ENCODE results near the gene TP63.

The TP63 gene

DNA sequence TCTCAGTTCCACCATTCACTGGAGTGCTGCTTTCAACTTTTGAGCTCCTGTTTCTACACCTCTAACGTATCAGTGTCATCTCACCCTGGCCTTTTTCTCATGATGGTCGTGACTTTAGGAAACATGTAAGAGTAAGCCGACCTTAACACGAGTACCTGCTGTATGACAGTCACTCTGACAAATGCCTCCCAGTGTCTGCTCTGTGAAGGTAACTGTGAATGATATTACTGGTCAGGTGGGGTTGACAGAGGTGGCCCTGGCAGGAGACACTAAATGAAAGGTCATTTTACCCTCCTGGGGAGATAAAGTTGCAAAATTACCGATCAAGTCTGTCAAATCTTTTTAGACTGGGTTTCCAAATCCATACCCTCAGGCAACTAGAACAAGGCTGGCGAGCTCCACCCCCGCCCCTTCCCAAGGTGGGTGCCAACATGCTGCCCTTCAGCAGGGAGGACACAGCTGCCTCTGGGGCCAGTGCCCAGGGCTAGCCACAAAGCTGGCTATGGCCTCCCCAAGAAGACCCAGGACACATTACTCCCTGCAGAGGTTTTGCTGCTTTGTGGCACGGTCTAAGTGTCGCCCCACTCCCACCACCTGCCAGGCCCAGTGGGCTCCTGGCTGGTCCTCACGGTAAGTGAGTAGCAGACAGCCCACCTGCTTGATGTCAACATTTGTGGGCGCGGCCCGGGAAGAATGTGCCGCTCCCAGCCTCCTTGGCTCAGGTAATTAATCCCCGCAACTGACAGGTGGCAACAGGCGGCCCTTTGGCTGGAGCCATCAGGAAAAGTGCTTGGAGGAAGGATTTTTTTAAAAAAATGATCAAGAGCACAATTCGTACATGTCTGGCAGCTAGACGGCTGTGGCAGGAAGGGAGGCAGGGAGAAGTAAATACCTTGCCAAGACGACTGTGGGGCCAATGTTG is 211.8 kb downstream of the TP63 start:
- DNase-seq (ENCODE audit: extremely low read depth in 1 of 2, low read depth in 1 of 2) = no peak

DNA sequence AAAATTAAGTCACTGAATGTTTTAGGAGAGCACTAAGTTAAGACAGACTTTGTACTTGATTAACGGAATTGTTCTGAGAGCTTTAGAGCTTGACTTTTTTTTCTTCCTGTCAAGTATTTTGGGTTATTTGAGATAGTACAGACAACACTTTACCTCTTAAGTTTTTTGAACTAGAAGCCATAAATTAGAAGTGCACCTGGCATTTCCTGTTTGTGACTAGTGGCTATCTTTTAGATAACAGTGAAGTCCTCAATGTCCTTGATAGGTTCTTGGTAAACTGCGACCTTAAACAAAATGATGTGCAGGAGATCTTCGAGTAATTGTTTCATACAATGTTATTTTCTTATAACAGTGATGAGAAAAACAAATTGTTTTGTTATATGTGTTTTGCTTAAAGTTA is 213.9 kb downstream of the TP63 start:
- DNase-seq (ENCODE audit: extremely low read depth in 1 of 2, low read depth in 1 of 2) = no peak

DNA sequence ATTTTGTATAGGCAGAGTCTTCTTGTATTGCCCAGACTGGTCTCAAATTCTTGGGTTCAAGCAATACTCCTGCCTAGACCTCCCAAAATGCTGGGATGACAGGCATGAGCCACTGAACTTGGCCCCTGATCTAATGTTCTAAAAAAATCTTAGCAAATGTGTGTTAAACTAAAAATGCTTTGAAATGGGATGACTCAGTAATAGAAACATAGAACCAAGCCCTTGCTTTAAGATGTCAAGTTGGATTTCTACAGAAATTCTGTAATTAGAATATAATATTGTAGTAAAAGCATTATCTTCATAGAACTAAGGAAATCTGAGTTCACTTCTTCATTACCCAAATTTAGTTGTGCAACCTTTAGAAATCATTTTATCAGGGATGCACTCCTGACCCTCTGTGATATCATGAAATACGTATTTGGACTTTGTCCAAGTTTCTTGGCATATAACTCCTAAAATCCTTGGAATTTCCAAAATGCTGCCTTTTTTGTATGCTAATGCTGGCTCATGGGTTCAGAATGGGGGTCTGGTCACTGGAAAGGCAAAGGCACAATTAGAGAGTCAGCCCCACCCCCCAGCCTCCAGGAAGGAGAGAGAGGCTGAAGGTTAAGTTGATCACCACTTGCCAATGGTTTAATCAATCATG is 217.3 kb downstream of the TP63 start:
- no peak for DNase-seq (ENCODE audit: extremely low read depth in 1 of 2, low read depth in 1 of 2)

DNA sequence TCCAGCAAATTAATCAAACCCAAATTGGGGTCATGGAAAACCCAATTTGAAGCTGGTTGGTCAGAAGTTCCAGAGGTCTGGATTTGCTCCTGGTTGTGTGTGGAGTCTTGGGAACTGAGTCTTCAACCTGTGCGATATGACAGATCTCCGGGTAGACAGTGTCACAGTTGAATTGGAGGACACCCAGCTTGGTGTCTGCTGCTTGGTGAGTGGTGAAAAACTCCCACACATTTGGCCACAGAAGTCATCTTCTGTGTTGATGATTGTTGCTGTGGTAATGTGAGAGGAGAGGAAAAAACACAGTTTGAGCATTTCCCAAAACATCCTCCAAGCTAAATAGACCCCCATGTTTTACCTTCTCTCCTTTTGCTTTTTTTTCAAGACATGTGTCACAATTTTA is 218.1 kb downstream of the TP63 start:
- no peak for DNase-seq (ENCODE audit: extremely low read depth in 1 of 2, low read depth in 1 of 2)

DNA sequence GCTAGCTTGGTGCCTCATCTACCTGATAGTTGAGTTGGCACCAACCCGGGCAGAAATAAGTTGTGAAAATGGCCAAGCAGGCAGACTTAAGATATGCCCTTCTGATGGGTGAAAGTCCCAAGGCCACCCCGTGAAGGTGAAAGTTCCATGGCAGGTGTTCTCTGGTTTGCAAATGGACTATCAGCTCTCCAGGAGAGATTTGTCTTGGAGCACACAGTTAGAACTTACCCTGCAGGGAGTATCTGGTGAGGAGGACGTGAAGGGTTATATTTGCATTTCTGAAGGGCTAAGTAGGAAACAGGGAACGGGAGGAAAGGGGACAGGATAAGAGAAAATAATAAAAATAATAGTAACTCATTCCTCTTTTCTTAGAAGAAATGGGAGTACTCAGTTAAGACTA is 220.5 kb downstream of the TP63 start:
- DNase-seq (ENCODE audit: extremely low read depth in 1 of 2, low read depth in 1 of 2) = no peak

DNA sequence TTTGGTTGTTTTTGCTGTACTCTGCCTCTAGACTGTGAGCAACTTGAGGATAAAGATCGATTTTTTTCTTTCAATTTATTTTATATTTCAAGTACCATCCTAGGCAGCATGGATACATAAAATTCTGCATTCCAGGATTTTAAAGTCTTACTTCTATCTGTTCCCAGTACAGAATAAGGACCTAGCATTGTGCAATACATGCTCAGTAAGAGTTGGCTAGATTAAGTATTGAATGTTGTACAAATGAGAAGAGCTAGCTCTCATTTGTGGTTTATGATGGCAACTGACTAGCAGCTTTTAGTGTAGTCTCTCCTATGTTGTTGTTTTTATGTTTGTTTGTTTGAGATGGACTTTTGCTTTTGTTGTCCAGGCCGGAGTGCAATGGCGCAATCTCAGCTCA is 222.7 kb downstream of the TP63 start:
- DNase-seq (ENCODE audit: extremely low read depth in 1 of 2, low read depth in 1 of 2) = no peak

DNA sequence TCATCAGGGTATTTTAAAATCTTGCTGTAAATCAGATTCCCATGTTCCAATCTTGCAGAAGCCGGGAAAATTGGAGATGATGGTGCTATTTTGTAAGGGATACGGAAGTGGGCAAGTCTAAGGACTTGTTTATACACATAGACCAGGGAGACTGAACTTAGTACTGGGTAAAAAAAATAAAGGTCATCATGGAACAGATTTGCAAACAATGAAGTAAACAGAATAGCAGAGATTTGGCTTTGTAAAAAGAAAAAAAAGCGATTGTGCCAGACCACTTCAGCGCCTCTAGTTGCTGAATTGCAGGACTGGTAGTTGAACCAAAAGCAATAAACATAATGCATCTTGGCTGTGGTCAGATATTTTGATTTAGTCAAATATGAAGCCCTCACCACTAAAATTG is 229.1 kb downstream of the TP63 start:
- DNase-seq (ENCODE audit: extremely low read depth in 1 of 2, low read depth in 1 of 2) = no peak

DNA sequence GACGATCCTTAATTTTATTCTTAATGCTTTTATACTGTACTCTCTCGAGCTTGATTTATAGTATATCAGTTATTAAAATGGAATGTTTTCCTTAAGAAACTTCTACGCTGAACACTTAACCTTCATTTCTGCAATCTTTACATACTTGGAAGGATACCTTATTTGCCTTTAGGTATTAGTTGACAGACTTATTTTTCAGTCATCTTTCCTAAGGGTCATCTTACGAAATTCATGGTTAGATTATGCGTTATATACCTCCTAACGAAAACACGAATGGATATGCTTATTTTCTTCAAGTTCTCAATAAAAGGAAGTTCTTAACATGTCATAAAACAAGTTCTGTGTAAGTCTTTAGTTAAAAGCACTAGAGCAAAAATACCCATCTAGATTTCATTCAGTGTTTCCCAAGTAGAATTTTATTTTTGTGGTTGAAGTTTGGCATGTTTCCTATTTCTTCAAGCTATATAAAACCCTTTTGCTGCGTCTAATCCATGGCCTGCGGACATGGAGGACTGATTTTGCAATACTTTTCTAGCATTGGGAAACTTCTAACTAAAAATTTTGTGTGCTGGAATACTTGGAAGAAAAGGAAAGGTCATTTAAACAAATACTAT is 231.3 kb downstream of the TP63 start:
- no peak for DNase-seq (ENCODE audit: extremely low read depth in 1 of 2, low read depth in 1 of 2)

DNA sequence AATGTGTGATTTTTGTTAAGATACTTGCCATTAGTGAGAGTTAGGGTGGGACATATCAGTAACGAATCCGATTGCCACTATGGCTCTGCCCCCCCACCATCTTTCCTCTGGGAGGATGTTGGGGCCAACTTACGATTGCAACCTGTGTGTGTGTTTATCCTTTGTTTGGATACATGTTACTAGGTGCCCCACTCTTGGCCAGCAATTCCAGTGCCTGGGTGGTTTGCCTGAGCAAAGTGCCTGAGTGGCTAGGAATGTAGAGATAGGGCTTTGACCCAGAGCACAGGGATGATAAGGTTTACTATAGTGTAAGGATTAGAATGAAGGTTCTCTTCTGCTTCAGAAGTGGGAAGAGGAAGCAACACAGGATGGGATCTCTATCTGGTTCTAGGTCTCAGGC is 231.8 kb downstream of the TP63 start:
- DNase-seq (ENCODE audit: extremely low read depth in 1 of 2, low read depth in 1 of 2) = no peak

DNA sequence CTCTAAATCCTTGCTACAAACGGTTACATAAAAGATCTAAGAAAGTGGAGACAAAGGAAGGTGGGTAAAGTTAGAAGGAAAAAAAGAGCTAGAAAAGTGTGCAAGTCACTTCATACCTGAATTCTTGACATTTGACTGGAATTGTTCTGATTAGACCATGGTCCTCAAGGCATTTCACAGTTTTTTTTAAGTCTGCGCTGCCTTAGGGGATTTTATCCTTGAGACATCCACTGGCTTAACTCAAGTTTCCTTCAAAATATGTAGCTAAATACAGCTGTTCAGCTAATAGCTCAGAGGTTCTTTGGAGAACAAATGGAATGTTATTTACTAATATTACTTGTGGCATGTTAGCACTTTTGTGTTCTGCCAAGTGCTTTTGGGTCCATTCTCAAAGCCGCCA is 236.9 kb downstream of the TP63 start:
- no peak for DNase-seq (ENCODE audit: extremely low read depth in 1 of 2, low read depth in 1 of 2)

DNA sequence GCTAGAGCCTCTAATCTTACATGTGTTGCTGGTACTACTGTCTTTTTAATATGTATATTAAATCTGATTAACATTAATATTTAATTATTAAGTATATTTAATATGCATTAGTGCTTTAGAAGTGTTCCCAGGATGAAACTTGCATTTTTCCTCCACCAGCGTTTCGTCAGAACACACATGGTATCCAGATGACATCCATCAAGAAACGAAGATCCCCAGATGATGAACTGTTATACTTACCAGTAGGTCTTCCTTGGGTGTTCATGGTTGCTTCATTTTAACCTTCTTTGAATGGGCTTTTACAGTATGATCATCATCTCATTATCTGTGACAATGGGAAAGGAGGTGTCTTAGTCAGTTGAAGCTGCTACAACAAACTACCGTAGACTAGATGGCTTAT is 238.0 kb downstream of the TP63 start:
- DNase-seq (ENCODE audit: extremely low read depth in 1 of 2, low read depth in 1 of 2) = no peak

DNA sequence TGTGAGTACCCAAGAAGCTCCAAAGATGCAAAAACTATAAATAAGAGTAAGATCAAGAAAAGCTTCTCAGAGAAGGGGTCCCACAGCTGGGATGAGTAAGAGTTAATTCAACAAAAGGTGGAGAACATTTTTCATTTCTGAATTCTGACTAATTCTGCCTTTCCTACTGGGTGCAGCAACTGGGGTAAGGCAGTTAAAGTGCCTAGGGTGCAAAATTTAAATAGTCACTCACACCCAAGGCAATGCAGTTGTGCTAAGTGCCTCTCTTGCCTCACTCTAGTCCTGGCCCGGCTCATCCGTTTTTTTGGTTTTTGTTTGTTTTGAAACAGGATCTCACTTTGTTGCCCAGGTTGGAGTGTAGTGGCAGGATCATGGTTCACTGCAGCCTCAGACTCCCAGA is 240.2 kb downstream of the TP63 start:
- DNase-seq (ENCODE audit: extremely low read depth in 1 of 2, low read depth in 1 of 2) = no peak

DNA sequence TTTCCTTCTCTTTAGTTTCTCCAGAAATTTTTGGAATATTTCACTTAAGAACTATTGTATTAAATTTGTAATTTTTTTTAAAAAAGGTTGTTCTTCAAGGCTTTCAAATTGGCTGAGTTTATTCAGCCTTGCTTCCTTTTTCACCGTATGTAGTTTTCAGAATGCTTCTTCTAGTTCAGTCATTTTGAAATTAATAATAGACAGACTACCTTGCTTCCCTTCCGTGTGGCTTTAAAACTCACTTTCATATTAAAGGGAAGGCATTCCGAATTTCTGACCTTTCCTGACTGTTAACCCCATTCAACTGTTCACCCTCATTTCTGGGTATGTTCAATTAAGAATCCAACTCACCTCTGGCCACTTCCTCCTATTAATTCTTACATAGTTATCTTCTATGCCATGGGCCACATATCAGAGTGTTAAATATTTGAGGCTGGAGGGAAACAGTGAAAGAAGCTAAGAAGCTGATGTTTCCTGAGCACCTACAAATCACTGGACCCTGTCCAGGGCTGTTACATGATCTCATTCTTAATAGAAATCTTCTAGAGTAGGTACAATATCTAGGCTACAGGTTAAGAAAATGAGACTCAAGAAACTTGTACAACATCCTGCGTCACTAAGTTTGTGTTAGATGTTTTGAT is 252.0 kb downstream of the TP63 start:
- no peak for DNase-seq (ENCODE audit: extremely low read depth in 1 of 2, low read depth in 1 of 2)

DNA sequence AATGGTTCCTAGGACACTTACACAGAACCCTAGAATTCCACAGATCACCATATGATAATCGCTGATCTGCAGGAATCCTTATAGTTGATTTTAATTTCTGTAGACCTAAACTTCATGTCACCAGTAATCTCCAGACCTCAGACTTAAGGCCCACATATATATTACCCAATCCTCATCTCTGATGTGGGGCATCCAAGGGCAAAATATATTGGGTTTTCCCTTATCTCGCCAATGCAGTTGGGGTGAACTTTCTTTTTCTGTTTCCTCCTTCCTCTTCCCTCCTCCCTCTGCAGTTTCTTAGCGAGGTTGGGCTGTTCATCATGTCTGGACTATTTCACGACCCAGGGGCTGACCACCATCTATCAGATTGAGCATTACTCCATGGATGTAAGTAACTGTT is 259.3 kb downstream of the TP63 start:
- DNase-seq (ENCODE audit: extremely low read depth in 1 of 2, low read depth in 1 of 2) = no peak

DNA sequence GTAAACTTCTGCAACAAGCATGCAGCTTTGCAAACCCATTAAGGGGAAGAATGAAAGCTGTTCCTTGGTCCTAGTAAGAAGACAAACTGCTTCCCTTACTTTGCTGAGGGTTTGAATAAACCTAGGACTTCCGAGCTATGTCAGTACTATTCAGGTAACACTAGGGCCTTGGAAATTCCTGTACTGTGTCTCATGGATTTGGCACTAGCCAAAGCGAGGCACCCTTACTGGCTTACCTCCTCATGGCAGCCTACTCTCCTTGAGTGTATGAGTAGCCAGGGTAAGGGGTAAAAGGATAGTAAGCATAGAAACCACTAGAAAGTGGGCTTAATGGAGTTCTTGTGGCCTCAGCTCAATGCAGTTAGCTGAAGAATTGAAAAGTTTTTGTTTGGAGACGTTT is 265.3 kb downstream of the TP63 start:
- DNase-seq (ENCODE audit: extremely low read depth in 1 of 2, low read depth in 1 of 2) = no peak

DNA sequence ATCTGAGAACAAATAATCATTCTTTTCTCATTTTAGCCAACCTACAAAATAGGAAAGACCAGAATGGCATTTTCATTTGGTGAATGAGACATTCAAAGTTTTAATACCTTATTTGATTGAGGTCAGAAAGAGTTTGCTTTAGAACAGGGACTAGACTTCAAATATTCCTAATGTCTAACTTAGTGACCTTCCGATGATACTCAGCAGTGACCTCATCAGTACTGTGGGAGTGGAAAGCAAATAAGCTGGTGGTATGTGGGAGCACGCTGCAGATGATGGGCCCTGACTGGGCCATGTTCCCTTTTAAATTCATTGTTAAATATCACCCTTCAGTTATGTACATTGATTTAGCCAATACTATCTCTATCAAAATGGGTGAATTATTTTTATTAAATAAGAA is 266.2 kb downstream of the TP63 start:
- no peak for DNase-seq (ENCODE audit: extremely low read depth in 1 of 2, low read depth in 1 of 2)

DNA sequence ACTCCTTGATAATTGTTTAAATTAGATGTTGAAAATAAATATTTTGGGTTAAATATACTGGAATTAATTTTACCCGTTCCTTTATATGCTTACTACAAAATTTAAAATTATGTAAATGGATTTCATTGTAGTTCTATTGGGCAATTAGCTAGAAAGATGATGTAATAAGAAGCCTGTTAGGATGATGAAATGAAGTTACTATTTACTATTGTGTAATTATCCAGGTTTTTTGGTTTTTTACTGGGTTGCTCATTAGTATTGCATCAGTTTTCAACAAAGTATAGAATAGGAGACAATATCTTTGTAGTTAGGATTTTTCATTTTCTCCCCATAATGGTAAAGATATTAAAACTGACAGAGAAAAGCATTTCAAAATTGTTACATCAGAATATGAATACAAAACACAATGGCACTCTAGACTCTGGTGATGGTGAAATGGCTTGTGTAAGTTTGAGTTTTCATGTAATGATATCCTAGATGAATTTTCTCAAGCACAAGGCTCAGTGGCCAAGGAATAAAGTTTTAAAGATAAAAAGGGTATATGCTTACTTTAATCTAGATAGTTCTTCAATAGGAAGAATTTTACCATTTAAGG is 267.5 kb downstream of the TP63 start:
- no peak for DNase-seq (ENCODE audit: extremely low read depth in 1 of 2, low read depth in 1 of 2)

DNA sequence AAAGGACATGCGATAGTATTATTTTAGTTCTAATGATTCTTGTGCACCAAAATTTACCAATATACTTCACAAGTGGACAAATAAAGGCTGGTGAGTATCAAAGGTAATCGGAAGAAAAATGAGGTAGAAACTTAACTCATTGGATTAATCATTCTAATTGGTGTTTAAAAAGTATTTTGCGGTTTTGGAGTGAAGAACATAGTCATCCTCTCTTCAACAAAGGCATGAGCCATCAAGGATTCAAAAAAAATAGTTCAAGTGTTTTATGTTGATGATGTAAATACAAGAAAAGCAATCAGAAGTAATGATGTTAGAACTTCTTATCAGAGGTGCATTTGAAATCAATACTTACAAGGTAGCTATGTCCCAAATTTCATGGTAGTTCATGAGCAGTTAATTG is 268.0 kb downstream of the TP63 start:
- DNase-seq (ENCODE audit: extremely low read depth in 1 of 2, low read depth in 1 of 2) = no peak

DNA sequence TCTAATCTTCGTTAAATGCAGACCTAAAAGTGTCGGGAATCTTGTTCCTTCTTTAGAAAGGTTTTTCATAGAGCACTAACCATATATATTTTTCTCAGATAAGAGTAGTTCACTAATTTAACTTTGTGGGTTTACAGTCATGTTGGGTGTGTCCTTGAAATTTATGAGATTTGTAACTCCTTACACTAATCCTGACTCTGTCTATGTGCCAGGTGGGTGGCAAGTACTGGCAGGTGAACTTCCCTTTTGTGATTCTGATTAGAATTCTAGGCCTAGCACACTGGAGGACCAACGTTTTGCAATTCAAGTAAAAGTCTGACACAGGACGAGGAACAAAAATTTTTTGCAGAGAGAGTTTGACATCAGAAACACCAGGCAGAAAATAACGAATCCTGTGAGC is 269.4 kb downstream of the TP63 start:
- DNase-seq (ENCODE audit: extremely low read depth in 1 of 2, low read depth in 1 of 2) = no peak

DNA sequence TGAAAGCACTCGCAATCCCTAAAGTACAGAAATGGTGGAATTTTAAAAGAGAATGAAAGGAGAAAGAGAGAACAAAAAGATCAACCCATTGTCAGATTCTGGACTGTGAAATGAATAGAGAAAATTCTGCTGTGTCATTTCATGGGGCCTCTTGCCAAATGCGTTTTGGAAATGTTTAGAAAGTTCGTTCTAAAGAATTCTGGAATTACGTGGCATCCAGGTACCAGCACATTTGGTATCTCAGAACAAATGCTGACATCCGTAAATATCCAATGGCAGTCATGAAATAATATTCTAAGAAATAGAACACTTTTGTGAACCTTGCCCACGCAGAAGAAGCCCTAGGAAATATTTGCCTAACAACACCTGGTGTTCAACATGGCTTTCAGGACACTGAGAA is 270.3 kb downstream of the TP63 start:
- no peak for DNase-seq (ENCODE audit: extremely low read depth in 1 of 2, low read depth in 1 of 2)

Data from stimulated activated CD8-positive, alpha-beta memory T cell treated with anti-CD3 and anti-CD28 coated beads, Interleukin-7, amount 100 ng/mL, for 48 hours (primary cell).